Endothelial cell (in vitro differentiated cells): ENCODE results near the gene KRTAP12-2. TPM values are rescaled to one million over a fixed set of nuclear protein-coding genes. Genes with fewer than 3 reads are reported as not detected.

Source experiments
- DNase-seq: peaks from one replicate; pipeline ENCODE4 v3.0.0; 2021; ENCODE audit warnings: low spot score
- H3K27ac Mint-ChIP-seq: one replicate; pipeline ENCODE4 v1.8.0; 2021; ENCODE audit warnings: mixed read lengths, inconsistent platforms; ENCODE audit not compliant: unreplicated experiment
- H3K27me3 Mint-ChIP-seq: one replicate; pipeline ENCODE4 v1.8.0; 2021; ENCODE audit warnings: mild to moderate bottlenecking, moderate library complexity, mixed read lengths, inconsistent platforms; ENCODE audit not compliant: unreplicated experiment
- H3K36me3 Mint-ChIP-seq: one replicate; pipeline ENCODE4 v1.8.0; 2021; ENCODE audit warnings: mild to moderate bottlenecking, low read depth, mixed read lengths, inconsistent platforms; ENCODE audit not compliant: unreplicated experiment
- H3K4me1 Mint-ChIP-seq: one replicate; pipeline ENCODE4 v1.8.0; 2021; ENCODE audit warnings: mild to moderate bottlenecking, mixed read lengths, inconsistent platforms; ENCODE audit not compliant: unreplicated experiment
- H3K4me3 Mint-ChIP-seq: one replicate; pipeline ENCODE4 v1.8.0; 2021; ENCODE audit warnings: mild to moderate bottlenecking, mixed read lengths, inconsistent platforms; ENCODE audit not compliant: unreplicated experiment
- H3K9me3 Mint-ChIP-seq: one replicate; pipeline ENCODE4 v1.8.0; 2021; ENCODE audit warnings: mixed read lengths, inconsistent platforms; ENCODE audit not compliant: unreplicated experiment
- total RNA-seq: library from RNA; stranded (reverse); fragmentation: NEBNext Ultra II Directional; extraction: Animal tissue kit (Norgen Biotek cat#: 25700); gene quantifications from one replicate; pipeline ENCODE4 v1.2.1, GENCODE V29; 2021; ENCODE audit not compliant: unreplicated experiment
- TF ChIP-seq, protein P1 (sequence below): fragments of 200-600 bp; sonication (generic); IDR thresholded peaks from one replicate; pipeline ENCODE4 v1.5.0; 2021; ENCODE audit warnings: antibody characterized with exemption; ENCODE audit not compliant: unreplicated experiment

Gene KRTAP12-2
- total RNA-seq, 1 donor from 2014 or later: not detected

DNA sequence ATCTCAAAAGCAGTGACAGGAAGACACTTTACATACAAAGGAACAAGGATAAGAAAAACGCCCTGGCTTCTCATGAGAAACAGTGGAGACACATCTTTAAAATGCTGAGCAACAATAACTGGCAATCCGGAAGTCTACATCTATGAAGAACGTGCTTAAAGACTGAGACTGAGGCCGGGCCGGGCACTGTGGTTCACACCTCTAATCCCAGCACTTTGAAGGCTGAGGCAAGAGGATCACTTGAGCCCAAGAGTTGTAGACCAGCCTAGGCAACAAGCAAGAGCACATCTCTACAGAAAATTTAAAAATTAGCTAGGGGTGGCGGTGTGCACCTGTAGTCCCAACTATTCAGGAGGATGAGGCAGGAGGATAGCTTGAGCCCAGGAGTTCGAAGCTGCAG, 17.4 kb upstream of the KRTAP12-2 start:
- H3K9me3 Mint-ChIP-seq: no peaks in the 10 kb centered on the region
- no peak overlapping the region for H3K4me3 Mint-ChIP-seq
- no peaks in the 10 kb centered on the region for H3K36me3 Mint-ChIP-seq
- H3K27me3 Mint-ChIP-seq: peaks cover 11% of the 10 kb centered on the region
- TF ChIP-seq, protein P1, sequence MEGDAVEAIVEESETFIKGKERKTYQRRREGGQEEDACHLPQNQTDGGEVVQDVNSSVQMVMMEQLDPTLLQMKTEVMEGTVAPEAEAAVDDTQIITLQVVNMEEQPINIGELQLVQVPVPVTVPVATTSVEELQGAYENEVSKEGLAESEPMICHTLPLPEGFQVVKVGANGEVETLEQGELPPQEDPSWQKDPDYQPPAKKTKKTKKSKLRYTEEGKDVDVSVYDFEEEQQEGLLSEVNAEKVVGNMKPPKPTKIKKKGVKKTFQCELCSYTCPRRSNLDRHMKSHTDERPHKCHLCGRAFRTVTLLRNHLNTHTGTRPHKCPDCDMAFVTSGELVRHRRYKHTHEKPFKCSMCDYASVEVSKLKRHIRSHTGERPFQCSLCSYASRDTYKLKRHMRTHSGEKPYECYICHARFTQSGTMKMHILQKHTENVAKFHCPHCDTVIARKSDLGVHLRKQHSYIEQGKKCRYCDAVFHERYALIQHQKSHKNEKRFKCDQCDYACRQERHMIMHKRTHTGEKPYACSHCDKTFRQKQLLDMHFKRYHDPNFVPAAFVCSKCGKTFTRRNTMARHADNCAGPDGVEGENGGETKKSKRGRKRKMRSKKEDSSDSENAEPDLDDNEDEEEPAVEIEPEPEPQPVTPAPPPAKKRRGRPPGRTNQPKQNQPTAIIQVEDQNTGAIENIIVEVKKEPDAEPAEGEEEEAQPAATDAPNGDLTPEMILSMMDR: no peak
- peaks cover 5% of the 10 kb centered on the region for H3K4me1 Mint-ChIP-seq
- no peak for DNase-seq
- peak overlapping the region; percentile 1 for H3K27ac Mint-ChIP-seq

DNA sequence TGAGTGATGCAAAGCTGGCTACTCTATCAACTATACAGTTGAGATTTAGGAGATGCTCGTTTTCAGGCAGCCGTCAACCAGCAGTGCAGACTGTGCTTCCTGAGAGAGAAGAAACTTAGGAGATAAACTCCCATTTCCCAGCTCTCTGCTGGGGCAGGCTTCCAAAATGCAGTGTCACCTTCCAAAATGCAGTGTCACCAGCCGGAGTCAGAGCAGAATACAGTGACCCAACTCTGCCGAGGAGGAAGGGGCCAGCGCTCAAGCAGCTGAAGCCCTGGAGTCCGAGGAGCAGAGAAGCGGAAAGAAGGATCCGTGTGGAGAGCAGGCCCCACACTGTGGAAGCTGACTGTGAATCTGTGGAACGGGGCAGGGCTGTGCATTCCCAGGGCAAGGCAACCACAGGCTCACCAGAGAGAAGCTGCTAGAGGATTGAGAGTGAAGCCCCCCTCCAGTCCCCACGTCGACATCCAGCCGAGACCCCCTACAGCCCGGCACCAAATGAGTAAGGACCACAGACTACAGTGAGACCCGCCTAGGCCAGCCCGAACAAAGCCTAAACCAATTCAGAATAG, 15.9 kb upstream of the KRTAP12-2 start:
- Mint-ChIP-seq H3K4me1 (peaks cover 5% of the 10 kb centered on the region), H3K36me3 (no peaks in the 10 kb centered on the region), H3K4me3 (no peak overlapping the region), H3K27me3 (peaks cover 8% of the 10 kb centered on the region), H3K27ac (no peak overlapping the region), H3K9me3 (no peaks in the 10 kb centered on the region)
- TF ChIP-seq, protein P1: no peak
- DNase-seq: no peak

DNA sequence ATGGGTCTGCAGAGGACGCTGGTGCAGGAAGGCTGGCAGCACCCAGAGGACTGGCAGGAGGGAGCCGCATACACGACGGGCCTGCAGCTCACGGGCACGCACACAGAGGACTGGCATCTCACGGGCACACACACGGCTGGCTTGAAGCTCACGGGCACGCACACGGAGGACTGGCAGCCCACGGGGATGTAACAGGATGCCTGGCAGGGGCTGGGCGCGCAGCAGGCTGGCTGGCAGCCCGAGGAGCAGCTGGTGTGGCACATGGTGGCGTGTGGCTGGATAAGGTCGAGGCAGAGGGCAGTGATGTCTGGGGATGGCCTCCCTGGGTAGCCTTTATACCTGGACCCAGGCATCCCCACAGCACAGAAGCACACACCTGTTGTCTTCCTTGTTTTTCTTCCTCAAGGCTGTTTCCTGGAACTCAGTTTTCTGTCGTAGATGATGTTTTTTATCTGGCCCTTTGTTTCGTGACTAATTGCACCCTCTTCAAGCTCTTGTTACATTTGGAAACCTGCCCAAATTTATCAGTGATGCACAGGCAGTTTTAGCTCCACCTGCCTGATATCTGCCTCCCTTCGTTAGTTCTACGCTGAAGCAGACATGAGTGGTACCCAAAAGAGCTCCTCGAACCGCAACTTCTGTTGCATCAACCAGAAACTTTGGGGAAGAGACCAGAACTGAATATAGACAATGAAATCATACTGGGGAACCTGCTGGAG, 15.3 kb upstream of the KRTAP12-2 start, which contains the start of gene KRTAP12-1:
TSS of gene KRTAP12-1 (minus strand) at position 303 of the 719 bp plus-strand sequence. CDS start at position 263, 40 bp downstream.
- Mint-ChIP-seq H3K4me3 (no peak within 1 kb of the TSS), H3K4me1 (peaks cover 5% of the 10 kb centered on the region), H3K36me3 (no peaks in the 10 kb centered on the region), H3K27ac (no peak within 1 kb of the TSS), H3K27me3 (peaks cover 8% of the 10 kb centered on the region), H3K9me3 (no peaks in the 10 kb centered on the region)
- TF ChIP-seq, protein P1: no peak
- DNase-seq: no peak

DNA sequence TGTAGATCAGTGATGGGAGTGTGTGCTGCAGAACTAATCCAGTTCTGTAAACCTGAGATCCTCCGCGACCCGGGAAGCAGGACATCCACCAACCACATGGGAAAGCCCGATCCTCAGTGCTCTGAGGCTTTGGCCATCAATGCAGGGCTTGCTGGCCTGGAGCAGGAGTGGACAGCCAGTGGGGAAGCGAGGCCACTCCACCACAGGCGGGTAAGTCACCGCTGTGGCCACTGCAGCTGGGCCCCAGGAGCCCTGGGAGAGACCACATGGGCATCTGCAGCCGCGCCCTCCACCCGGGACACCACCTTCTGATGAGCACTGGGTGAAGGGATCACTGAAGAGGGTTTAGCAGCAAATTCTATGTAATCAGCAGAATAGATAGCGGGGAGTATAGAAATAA, 14.4 kb upstream of the KRTAP12-2 start:
- no peaks in the 10 kb centered on the region for H3K36me3 Mint-ChIP-seq
- H3K4me3 Mint-ChIP-seq: no peak overlapping the region
- H3K4me1 Mint-ChIP-seq: no peaks in the 10 kb centered on the region
- no peak overlapping the region for H3K27ac Mint-ChIP-seq
- TF ChIP-seq, protein P1: no peak
- H3K9me3 Mint-ChIP-seq: no peaks in the 10 kb centered on the region
- no peak for DNase-seq
- peaks cover 2% of the 10 kb centered on the region for H3K27me3 Mint-ChIP-seq

DNA sequence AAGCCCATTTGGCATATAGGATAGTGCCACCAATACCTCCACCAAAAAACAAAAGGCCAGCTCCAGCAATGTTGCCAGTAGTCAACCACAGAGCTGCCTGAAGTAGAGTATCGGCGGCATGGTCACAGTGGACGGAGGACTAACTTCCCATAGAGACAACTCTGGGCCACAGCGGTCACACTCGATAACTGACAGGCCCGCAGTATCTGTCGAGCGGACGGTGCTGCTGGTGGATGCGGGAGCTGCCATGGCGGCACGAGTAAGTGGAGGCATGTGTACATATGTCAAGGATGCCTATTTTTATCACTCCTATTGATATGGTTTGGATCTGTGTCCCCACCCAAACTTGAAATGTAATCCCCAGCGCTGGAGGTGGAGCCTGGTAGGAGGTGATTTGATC, 11.2 kb upstream of the KRTAP12-2 start:
- Mint-ChIP-seq H3K9me3 (no peaks in the 10 kb centered on the region), H3K27ac (no peak overlapping the region)
- DNase-seq: no peak

More for the DNA sequence above, 11.2 kb upstream of the KRTAP12-2 start:
- Mint-ChIP-seq H3K4me3 (no peak overlapping the region), H3K27me3 (peaks cover 4% of the 10 kb centered on the region), H3K4me1 (no peaks in the 10 kb centered on the region), H3K36me3 (no peaks in the 10 kb centered on the region)
- TF ChIP-seq, protein P1: no peak
